SIG-M5 treated with dmso at 0.1 percent for 504 hours (cell line): ENCODE results near the gene MYO16.
A peak's percentile ranks its signal among the peaks of the same experiment; 100 is the strongest.

Experiments used
- DNase-seq: peaks from one replicate; lab custom pipeline; 2025; ENCODE audit not compliant: unreplicated experiment; lab: John Stamatoyannopoulos, UW

The MYO16 gene

GRCh38 chr13:109114162-109114561 lies 484.8 kb downstream of the MYO16 start:
- DNase-seq = no peak

- no peak for DNase-seq
Observed at GRCh38 chr13:109114991-109115390, 485.6 kb downstream of the MYO16 start.

GRCh38 chr13:109118521-109118920 lies 489.1 kb downstream of the MYO16 start:
- no peak for DNase-seq

GRCh38 chr13:109119896-109120295 lies 490.5 kb downstream of the MYO16 start:
- DNase-seq = peak; percentile 12

- DNase-seq = no peak
Observed at GRCh38 chr13:109121826-109122225, 492.4 kb downstream of the MYO16 start.

GRCh38 chr13:109123971-109124370 lies 494.6 kb downstream of the MYO16 start:
- DNase-seq = peak; percentile 28

GRCh38 chr13:109126178-109126577 lies 496.8 kb downstream of the MYO16 start:
- DNase-seq = no peak

- no peak for DNase-seq
Observed at GRCh38 chr13:109126891-109127641, 497.7 kb downstream of the MYO16 start.

- DNase-seq = no peak
Observed at GRCh38 chr13:109128121-109128520, 498.7 kb downstream of the MYO16 start.

GRCh38 chr13:109130093-109130835 lies 500.9 kb downstream of the MYO16 start:
- no peak for DNase-seq

GRCh38 chr13:109131698-109132257 lies 502.4 kb downstream of the MYO16 start:
- DNase-seq = peak; percentile 99

- DNase-seq = peak; percentile 21
Observed at GRCh38 chr13:109135018-109135417, 505.6 kb downstream of the MYO16 start.

- no peak for DNase-seq
Observed at GRCh38 chr13:109136873-109137272, 507.5 kb downstream of the MYO16 start.

- no peak for DNase-seq
Observed at GRCh38 chr13:109139346-109139745, 509.9 kb downstream of the MYO16 start.

- DNase-seq = no peak
Observed at GRCh38 chr13:109140054-109140453, 510.6 kb downstream of the MYO16 start.

- no peak for DNase-seq
Observed at GRCh38 chr13:109140479-109141349, 511.3 kb downstream of the MYO16 start.

GRCh38 chr13:109141706-109142105 lies 512.3 kb downstream of the MYO16 start:
- no peak for DNase-seq

GRCh38 chr13:109144693-109145437 lies 515.5 kb downstream of the MYO16 start:
- DNase-seq = peak; percentile 5

GRCh38 chr13:109145631-109146030 lies 516.2 kb downstream of the MYO16 start:
- DNase-seq = peak; percentile 78

GRCh38 chr13:109146393-109146792 lies 517.0 kb downstream of the MYO16 start:
- no peak for DNase-seq
